NCI-H526 (cell line): ENCODE data around the gene ERMARD.
A peak's percentile ranks its signal among the peaks of the same experiment; 100 is the strongest.

Experiments
- DNase-seq, 2 experiments: peaks; one replicate each; lab custom pipeline; 2025; lab: John Stamatoyannopoulos, UW

Gene ERMARD

GRCh38 chr6:169783971-169784820 lies 32.8 kb downstream of the ERMARD start:
- DNase-seq = no peak

GRCh38 chr6:169784821-169785340 lies 33.5 kb downstream of the ERMARD start:
- no peak for DNase-seq

GRCh38 chr6:169785566-169785965 lies 34.1 kb downstream of the ERMARD start:
- DNase-seq = no peak

- DNase-seq = no peak
These were observed 34.9 kb downstream of the ERMARD start for GRCh38 chr6:169786349-169786748.

GRCh38 chr6:169787797-169788196 lies 36.4 kb downstream of the ERMARD start:
- DNase-seq = no peak

- DNase-seq = no peak
These were observed 37.4 kb downstream of the ERMARD start for GRCh38 chr6:169788809-169789145.

- no peak for DNase-seq
These were observed 37.9 kb downstream of the ERMARD start for GRCh38 chr6:169789146-169789943.

- peak; percentile 83 to 93 for DNase-seq
These were observed 38.8 kb downstream of the ERMARD start for GRCh38 chr6:169789944-169790927.

GRCh38 chr6:169791721-169792131 lies 40.3 kb downstream of the ERMARD start:
- DNase-seq = no peak

- no peak for DNase-seq
These were observed 41.0 kb downstream of the ERMARD start for GRCh38 chr6:169792306-169793015.

- no peak for DNase-seq
These were observed 42.0 kb downstream of the ERMARD start for GRCh38 chr6:169793408-169793807.

GRCh38 chr6:169794317-169795055 lies 43.1 kb downstream of the ERMARD start:
- DNase-seq = no peak

GRCh38 chr6:169795196-169795595 lies 43.8 kb downstream of the ERMARD start:
- DNase-seq = no peak

- no peak for DNase-seq
These were observed 47.5 kb downstream of the ERMARD start for GRCh38 chr6:169798764-169799473.

- no peak for DNase-seq
These were observed 48.1 kb downstream of the ERMARD start for GRCh38 chr6:169799474-169799926.

GRCh38 chr6:169800116-169800667 lies 48.8 kb downstream of the ERMARD start:
- no peak for DNase-seq

GRCh38 chr6:169800668-169801395 lies 49.4 kb downstream of the ERMARD start:
- no peak for DNase-seq

GRCh38 chr6:169801396-169802160 lies 50.2 kb downstream of the ERMARD start:
- DNase-seq = no peak
